OCI-LY7 (cell line): ENCODE data around the gene SPECC1L.

Experiments
- CTCF ChIP-seq: fragments of 200-600 bp; sonication (generic); conservative IDR thresholded peaks from 2 replicates; pipeline ENCODE4 v1.5.1; 2014; ENCODE audit warnings: mild to moderate bottlenecking, antibody characterized with exemption, low read length, moderate library complexity, mixed read lengths
- EZH2phosphoT487 ChIP-seq: fragments of 200-600 bp; sonication (generic); IDR thresholded peaks from 2 replicates; pipeline ENCODE4 v1.6.1; 2018; ENCODE audit warnings: low read depth, borderline replicate concordance, mild to moderate bottlenecking, mixed run types, antibody characterized with exemption, low read length, moderate library complexity, mixed read lengths

GRCh38 chr22:24426851-24427499 lies 156.3 kb downstream of the SPECC1L start:
- TF ChIP-seq CTCF (no peak), EZH2phosphoT487 (no peak)
